ENCODE measurements around the gene DNAJB7.

DNA sequence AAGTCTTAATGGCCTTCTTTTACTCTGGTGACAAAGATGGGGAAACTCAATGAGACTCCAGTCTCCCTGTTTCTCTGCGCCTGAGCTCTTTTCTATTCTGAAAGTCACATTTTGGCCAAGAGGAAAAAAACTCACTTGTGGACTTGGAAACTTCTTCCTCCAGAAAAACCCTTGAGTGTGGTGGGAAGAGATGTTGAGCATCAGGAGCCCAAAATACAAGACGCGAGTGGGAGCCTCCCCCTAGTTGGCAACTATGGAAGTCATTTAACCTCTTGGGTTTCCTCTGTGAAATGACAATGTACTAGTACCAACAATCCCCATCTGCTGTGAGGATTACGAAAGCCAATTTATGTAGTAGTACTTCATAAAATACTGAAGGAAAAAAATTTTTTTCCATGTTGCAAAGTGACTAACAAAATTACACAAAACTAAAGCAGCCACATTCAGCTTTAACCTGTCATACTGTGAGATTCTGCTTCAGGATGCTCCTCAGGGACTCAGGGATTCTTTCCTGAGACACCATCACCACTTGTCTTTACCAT is 42.2 kb downstream of the DNAJB7 start:
- TF ChIP-seq, protein P1, sequence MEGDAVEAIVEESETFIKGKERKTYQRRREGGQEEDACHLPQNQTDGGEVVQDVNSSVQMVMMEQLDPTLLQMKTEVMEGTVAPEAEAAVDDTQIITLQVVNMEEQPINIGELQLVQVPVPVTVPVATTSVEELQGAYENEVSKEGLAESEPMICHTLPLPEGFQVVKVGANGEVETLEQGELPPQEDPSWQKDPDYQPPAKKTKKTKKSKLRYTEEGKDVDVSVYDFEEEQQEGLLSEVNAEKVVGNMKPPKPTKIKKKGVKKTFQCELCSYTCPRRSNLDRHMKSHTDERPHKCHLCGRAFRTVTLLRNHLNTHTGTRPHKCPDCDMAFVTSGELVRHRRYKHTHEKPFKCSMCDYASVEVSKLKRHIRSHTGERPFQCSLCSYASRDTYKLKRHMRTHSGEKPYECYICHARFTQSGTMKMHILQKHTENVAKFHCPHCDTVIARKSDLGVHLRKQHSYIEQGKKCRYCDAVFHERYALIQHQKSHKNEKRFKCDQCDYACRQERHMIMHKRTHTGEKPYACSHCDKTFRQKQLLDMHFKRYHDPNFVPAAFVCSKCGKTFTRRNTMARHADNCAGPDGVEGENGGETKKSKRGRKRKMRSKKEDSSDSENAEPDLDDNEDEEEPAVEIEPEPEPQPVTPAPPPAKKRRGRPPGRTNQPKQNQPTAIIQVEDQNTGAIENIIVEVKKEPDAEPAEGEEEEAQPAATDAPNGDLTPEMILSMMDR (IDR thresholded peaks at IDR 0.05; ENCODE audit: low read depth, low read length), result no peak
- no peak for TF ChIP-seq EZH2phosphoT487 (IDR thresholded peaks at IDR 0.05; ENCODE audit: low read depth)

Measured in OCI-LY3 (cell line).